OCI-LY3 (cell line): Measurements from ENCODE around the gene ZNF429.

Source experiments
- CTCF ChIP-seq: fragments of 200-600, 300-600 bp; sonication (generic); IDR thresholded peaks from 2 replicates; pipeline ENCODE4 v1.5.1; 2014; ENCODE audit warnings: antibody characterized with exemption, low read length, low read depth
- EZH2phosphoT487 ChIP-seq: fragments of 200-600 bp; shearing (Covaris generic); IDR thresholded peaks from 2 replicates; pipeline ENCODE4 v1.6.1; 2018; ENCODE audit warnings: antibody characterized with exemption, mixed run types, low read depth

GRCh38 chr19:21595185-21595584, 89.8 kb downstream of the ZNF429 start:
- TF ChIP-seq CTCF (no peak), EZH2phosphoT487 (no peak)
